Measurements from ENCODE around the gene SLX4IP.

Gene SLX4IP

GRCh38 chr20:10557685-10558084, 122.6 kb downstream of the SLX4IP start:
- Histone ChIP-seq H3K9ac (ENCODE audit: low read depth, low read length) (no peak overlapping the region), H3K27me3 (ENCODE audit: control insufficient read depth, insufficient read depth, low read length) (no peaks in the 10 kb centered on the region), H3K4me3 (ENCODE audit: low read length) (no peak overlapping the region), H3K36me3 (ENCODE audit: insufficient read depth, low read length) (no peaks in the 10 kb centered on the region), H3K9me3 (replicated peaks; ENCODE audit: low read length) (no peaks in the 10 kb centered on the region), H3K4me1 (ENCODE audit: control insufficient read depth, insufficient read depth, low read length) (peaks cover 43% of the 10 kb centered on the region), H3K4me2 (ENCODE audit: low read length) (no peak overlapping the region)

DNA sequence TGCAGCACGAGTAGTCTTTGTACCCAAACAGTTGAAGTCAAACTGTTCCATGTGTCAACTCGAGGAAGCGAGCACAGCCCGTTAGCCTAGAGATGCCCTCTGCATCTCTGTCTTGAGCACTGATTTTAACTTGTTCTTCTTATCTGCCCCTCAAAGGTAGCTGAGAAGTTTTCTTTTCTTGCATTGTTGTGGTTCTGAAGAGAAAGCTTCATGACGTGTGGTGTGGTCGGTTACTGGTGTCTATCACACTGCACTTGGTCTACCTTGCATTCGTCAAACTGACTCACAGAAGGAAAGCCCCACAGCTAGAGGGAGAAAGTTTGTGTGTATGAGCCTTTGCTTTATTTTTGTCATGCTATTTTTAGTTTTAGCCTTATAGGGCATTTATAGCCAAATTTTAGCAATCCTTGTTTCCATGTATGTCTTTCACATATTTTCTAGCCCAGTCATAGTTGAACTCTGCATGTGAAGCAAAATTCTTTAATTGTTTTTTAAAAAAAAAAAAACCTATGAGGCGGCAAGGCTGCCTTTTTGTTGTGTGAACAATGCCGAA, 123.6 kb downstream of the SLX4IP start:
- peak overlapping the region; percentile 12 for H3K4me2 ChIP-seq (ENCODE audit: low read length)
- H3K9ac ChIP-seq (ENCODE audit: low read depth, low read length) = peak overlapping the region; percentile 64
- H3K4me3 ChIP-seq (ENCODE audit: low read length) = no peak overlapping the region
- H3K4me1 ChIP-seq (ENCODE audit: control insufficient read depth, insufficient read depth, low read length) = peaks cover 40% of the 10 kb centered on the region
- no peaks in the 10 kb centered on the region for H3K27me3 ChIP-seq (ENCODE audit: control insufficient read depth, insufficient read depth, low read length)
- no peaks in the 10 kb centered on the region for H3K36me3 ChIP-seq (ENCODE audit: insufficient read depth, low read length)
- H3K9me3 ChIP-seq (replicated peaks; ENCODE audit: low read length) = no peaks in the 10 kb centered on the region

DNA sequence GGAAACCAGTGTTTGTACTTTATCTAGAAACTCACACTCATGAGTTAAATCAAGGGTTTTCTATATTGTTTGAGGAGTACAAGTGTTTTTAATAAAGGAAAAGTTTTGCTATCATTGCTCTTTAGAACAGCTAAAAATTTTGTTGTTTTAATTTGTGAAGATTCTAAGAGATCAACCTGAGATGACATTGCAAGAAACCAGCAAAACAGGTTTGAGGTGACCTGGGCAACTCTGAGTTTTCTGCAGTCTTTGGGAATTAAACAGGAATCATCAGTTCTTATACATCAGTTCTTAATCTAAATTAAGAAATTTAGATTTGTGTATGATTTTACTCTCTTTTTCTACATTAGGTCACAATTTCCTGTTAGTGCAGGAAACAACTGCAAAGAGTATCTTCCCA, 124.2 kb downstream of the SLX4IP start:
- no peak overlapping the region for H3K4me3 ChIP-seq (ENCODE audit: low read length)
- peak overlapping the region; percentile 64 for H3K9ac ChIP-seq (ENCODE audit: low read depth, low read length)
- H3K4me1 ChIP-seq (ENCODE audit: control insufficient read depth, insufficient read depth, low read length) = peaks cover 39% of the 10 kb centered on the region
- H3K27me3 ChIP-seq (ENCODE audit: control insufficient read depth, insufficient read depth, low read length) = no peaks in the 10 kb centered on the region
- no peak overlapping the region for H3K4me2 ChIP-seq (ENCODE audit: low read length)
- no peaks in the 10 kb centered on the region for H3K9me3 ChIP-seq (replicated peaks; ENCODE audit: low read length)
- H3K36me3 ChIP-seq (ENCODE audit: insufficient read depth, low read length) = no peaks in the 10 kb centered on the region

- Histone ChIP-seq H3K36me3 (ENCODE audit: insufficient read depth, low read length) (no peaks in the 10 kb centered on the region), H3K4me2 (ENCODE audit: low read length) (no peak overlapping the region), H3K4me3 (ENCODE audit: low read length) (no peak overlapping the region), H3K4me1 (ENCODE audit: control insufficient read depth, insufficient read depth, low read length) (peaks cover 46% of the 10 kb centered on the region), H3K9ac (ENCODE audit: low read depth, low read length) (no peak overlapping the region), H3K9me3 (replicated peaks; ENCODE audit: low read length) (no peaks in the 10 kb centered on the region), H3K27me3 (ENCODE audit: control insufficient read depth, insufficient read depth, low read length) (no peaks in the 10 kb centered on the region)
Measured at GRCh38 chr20:10560686-10561085, 125.6 kb downstream of the SLX4IP start.

GRCh38 chr20:10561302-10561701, 126.2 kb downstream of the SLX4IP start:
- Histone ChIP-seq H3K4me2 (ENCODE audit: low read length) (no peak overlapping the region), H3K4me1 (ENCODE audit: control insufficient read depth, insufficient read depth, low read length) (peaks cover 43% of the 10 kb centered on the region), H3K36me3 (ENCODE audit: insufficient read depth, low read length) (no peaks in the 10 kb centered on the region), H3K4me3 (ENCODE audit: low read length) (no peak overlapping the region), H3K27me3 (ENCODE audit: control insufficient read depth, insufficient read depth, low read length) (no peaks in the 10 kb centered on the region), H3K9ac (ENCODE audit: low read depth, low read length) (no peak overlapping the region), H3K9me3 (replicated peaks; ENCODE audit: low read length) (no peaks in the 10 kb centered on the region)

DNA sequence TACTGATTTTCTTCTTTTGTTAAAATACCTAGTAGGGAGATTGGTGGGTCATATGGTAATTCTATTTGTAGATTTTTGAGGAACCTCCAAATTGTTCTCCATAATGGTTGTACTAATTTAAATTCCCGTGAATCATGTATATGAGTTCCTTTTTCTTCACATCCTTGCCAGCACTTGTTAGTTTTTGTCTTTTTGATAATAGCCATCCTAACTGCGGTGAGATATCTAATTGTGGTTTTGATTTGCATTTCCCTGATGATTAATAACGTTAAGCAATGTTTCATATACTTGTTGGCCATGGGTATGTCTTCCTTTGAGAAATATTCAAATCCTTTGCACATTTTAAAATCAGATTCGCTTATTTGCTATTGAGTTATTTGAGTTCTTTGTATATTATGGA, 127.8 kb downstream of the SLX4IP start:
- H3K36me3 ChIP-seq (ENCODE audit: insufficient read depth, low read length) = no peaks in the 10 kb centered on the region

GRCh38 chr20:10563935-10564492, 128.9 kb downstream of the SLX4IP start:
- Histone ChIP-seq H3K4me3 (ENCODE audit: low read length) (no peak overlapping the region), H3K9me3 (replicated peaks; ENCODE audit: low read length) (no peaks in the 10 kb centered on the region), H3K4me2 (ENCODE audit: low read length) (no peak overlapping the region), H3K9ac (ENCODE audit: low read depth, low read length) (no peak overlapping the region), H3K36me3 (ENCODE audit: insufficient read depth, low read length) (no peaks in the 10 kb centered on the region), H3K4me1 (ENCODE audit: control insufficient read depth, insufficient read depth, low read length) (peaks cover 29% of the 10 kb centered on the region), H3K27me3 (ENCODE audit: control insufficient read depth, insufficient read depth, low read length) (no peaks in the 10 kb centered on the region)

More for the DNA sequence above, 127.8 kb downstream of the SLX4IP start:
- H3K4me1 ChIP-seq (ENCODE audit: control insufficient read depth, insufficient read depth, low read length) = peaks cover 38% of the 10 kb centered on the region
- no peaks in the 10 kb centered on the region for H3K9me3 ChIP-seq (replicated peaks; ENCODE audit: low read length)
- no peaks in the 10 kb centered on the region for H3K27me3 ChIP-seq (ENCODE audit: control insufficient read depth, insufficient read depth, low read length)
- no peak overlapping the region for H3K4me2 ChIP-seq (ENCODE audit: low read length)
- no peak overlapping the region for H3K4me3 ChIP-seq (ENCODE audit: low read length)
- no peak overlapping the region for H3K9ac ChIP-seq (ENCODE audit: low read depth, low read length)

- H3K4me2 ChIP-seq (ENCODE audit: low read length) = no peak overlapping the region
Measured at GRCh38 chr20:10565191-10565921, 130.3 kb downstream of the SLX4IP start.

GRCh38 chr20:10565922-10566897, 131.1 kb downstream of the SLX4IP start:
- peaks cover 13% of the 10 kb centered on the region for H3K4me1 ChIP-seq (ENCODE audit: control insufficient read depth, insufficient read depth, low read length)
- no peaks in the 10 kb centered on the region for H3K9me3 ChIP-seq (replicated peaks; ENCODE audit: low read length)
- H3K4me2 ChIP-seq (ENCODE audit: low read length) = no peak overlapping the region
- no peaks in the 10 kb centered on the region for H3K27me3 ChIP-seq (ENCODE audit: control insufficient read depth, insufficient read depth, low read length)
- H3K36me3 ChIP-seq (ENCODE audit: insufficient read depth, low read length) = no peaks in the 10 kb centered on the region
- no peak overlapping the region for H3K4me3 ChIP-seq (ENCODE audit: low read length)
- no peak overlapping the region for H3K9ac ChIP-seq (ENCODE audit: low read depth, low read length)

More at GRCh38 chr20:10565191-10565921, 130.3 kb downstream of the SLX4IP start:
- Histone ChIP-seq H3K9ac (ENCODE audit: low read depth, low read length) (peak overlapping the region; percentile 4), H3K4me1 (ENCODE audit: control insufficient read depth, insufficient read depth, low read length) (peaks cover 21% of the 10 kb centered on the region), H3K27me3 (ENCODE audit: control insufficient read depth, insufficient read depth, low read length) (no peaks in the 10 kb centered on the region), H3K4me3 (ENCODE audit: low read length) (no peak overlapping the region), H3K36me3 (ENCODE audit: insufficient read depth, low read length) (no peaks in the 10 kb centered on the region), H3K9me3 (replicated peaks; ENCODE audit: low read length) (no peaks in the 10 kb centered on the region)

GRCh38 chr20:10568032-10568431, 132.9 kb downstream of the SLX4IP start:
- H3K4me2 ChIP-seq (ENCODE audit: low read length) = no peak overlapping the region
- peaks cover 18% of the 10 kb centered on the region for H3K4me1 ChIP-seq (ENCODE audit: control insufficient read depth, insufficient read depth, low read length)
- H3K9me3 ChIP-seq (replicated peaks; ENCODE audit: low read length) = no peaks in the 10 kb centered on the region
- no peaks in the 10 kb centered on the region for H3K36me3 ChIP-seq (ENCODE audit: insufficient read depth, low read length)
- no peak overlapping the region for H3K9ac ChIP-seq (ENCODE audit: low read depth, low read length)
- no peaks in the 10 kb centered on the region for H3K27me3 ChIP-seq (ENCODE audit: control insufficient read depth, insufficient read depth, low read length)
- H3K4me3 ChIP-seq (ENCODE audit: low read length) = no peak overlapping the region

- Histone ChIP-seq H3K27me3 (ENCODE audit: control insufficient read depth, insufficient read depth, low read length) (no peaks in the 10 kb centered on the region), H3K9ac (ENCODE audit: low read depth, low read length) (no peak overlapping the region), H3K4me2 (ENCODE audit: low read length) (no peak overlapping the region), H3K4me3 (ENCODE audit: low read length) (no peak overlapping the region), H3K36me3 (ENCODE audit: insufficient read depth, low read length) (no peaks in the 10 kb centered on the region), H3K9me3 (replicated peaks; ENCODE audit: low read length) (no peaks in the 10 kb centered on the region), H3K4me1 (ENCODE audit: control insufficient read depth, insufficient read depth, low read length) (peaks cover 13% of the 10 kb centered on the region)
Measured at GRCh38 chr20:10571313-10571815, 136.3 kb downstream of the SLX4IP start.

Data from skeletal muscle satellite cell (primary cell).